Keratinocyte (primary cell): ENCODE data around the gene CTAGE4. TPM values are rescaled to one million over a fixed set of nuclear protein-coding genes. Genes with fewer than 3 reads are reported as not detected.
"Not testable (repeated sequence)": the region's sequence is repeated elsewhere in the genome, so short reads cannot be mapped to it uniquely, and the experiment has no call there.

Source experiments
- DNase-seq: peaks from one replicate; pipeline ENCODE4 v3.0.0-alpha.2; 2011; ENCODE audit warnings: low read depth, missing footprints, low spot score
- FAIRE-seq: peaks from 2 replicates; lab custom pipeline; 2011; peaks lifted over from hg19 to GRCh38; lab: Jason Lieb, UNC
- H2AFZ ChIP-seq: 2 replicates; pipeline ENCODE4 v1.6.0; 2012; ENCODE audit warnings: low read length, control low read depth, inconsistent platforms; ENCODE audit not compliant: control insufficient read depth
- H3K27ac ChIP-seq: 2 replicates; pipeline ENCODE4 v1.5.1; 2011; ENCODE audit warnings: low read length; ENCODE audit not compliant: control insufficient read depth, insufficient read depth
- H3K27me3 ChIP-seq: 3 replicates; pipeline ENCODE4 v1.6.0; 2011; ENCODE audit warnings: low read length; ENCODE audit not compliant: control insufficient read depth, insufficient read depth; ENCODE audit errors: extremely low read depth
- H3K36me3 ChIP-seq, 2 experiments: 2 replicates in 1 of 2; 3 replicates in 1 of 2; pipeline ENCODE4 v1.5.1; 2011; ENCODE audit warnings: low read length in 2 of 2, mild to moderate bottlenecking in 1 of 2; ENCODE audit not compliant: control insufficient read depth in 2 of 2, insufficient read depth in 2 of 2; ENCODE audit errors: extremely low read depth in 1 of 2
- H3K4me1 ChIP-seq: 3 replicates; pipeline ENCODE4 v1.5.1; 2011; ENCODE audit warnings: low read length; ENCODE audit not compliant: control insufficient read depth, insufficient read depth; ENCODE audit errors: extremely low read depth
- H3K4me2 ChIP-seq: 3 replicates; pipeline ENCODE4 v1.6.0; 2011; ENCODE audit warnings: low read depth, low read length; ENCODE audit not compliant: control insufficient read depth, insufficient read depth; ENCODE audit errors: extremely low read depth
- H3K4me3 ChIP-seq, 3 experiments: fragments of 200-600 bp in 1 of 3; sonication (generic) in 1 of 3; 2 replicates in 2 of 3; 3 replicates in 1 of 3; pipeline ENCODE4 v1.5.1; 2011 to 2016; ENCODE audit warnings: low read length in 3 of 3, mild to moderate bottlenecking in 3 of 3, control low read depth in 2 of 3, inconsistent platforms in 1 of 3, low read depth in 1 of 3, mixed read lengths in 1 of 3, mixed run types in 1 of 3, moderate library complexity in 1 of 3; ENCODE audit not compliant: control insufficient read depth in 2 of 3, insufficient read depth in 2 of 3; ENCODE audit errors: extremely low read depth in 1 of 3
- H3K79me2 ChIP-seq: 2 replicates; pipeline ENCODE4 v1.6.0; 2012; ENCODE audit warnings: low read length; ENCODE audit not compliant: control insufficient read depth, insufficient read depth
- H3K9ac ChIP-seq: 3 replicates; pipeline ENCODE4 v1.6.0; 2011; ENCODE audit warnings: low read length; ENCODE audit not compliant: control insufficient read depth, insufficient read depth; ENCODE audit errors: extremely low read depth
- H3K9me1 ChIP-seq: 3 replicates; pipeline ENCODE4 v1.6.0; 2011; ENCODE audit warnings: low read length; ENCODE audit not compliant: control insufficient read depth, insufficient read depth; ENCODE audit errors: extremely low read depth
- H3K9me3 ChIP-seq: 2 replicates; pipeline ENCODE4 v1.5.1; 2012; ENCODE audit warnings: low read depth, low read length; ENCODE audit not compliant: control insufficient read depth
- H4K20me1 ChIP-seq: 3 replicates; pipeline ENCODE4 v1.6.0; 2011; ENCODE audit warnings: low read length; ENCODE audit not compliant: control insufficient read depth, insufficient read depth; ENCODE audit errors: extremely low read depth
- dilution Hi-C: fragments of 300-500 bp; cut with MboI; formaldehyde crosslinking; loops from one replicate; pipeline ENCODE4 v1.7.0; 2020; ENCODE audit warnings: low sequenced_read_pairs; ENCODE audit not compliant: extremely low pct_ligation_motif_present
- polyA plus RNA-seq, 5 experiments: library from polyadenylated mRNA; depleted of rRNA in 3 of 5; stranded (reverse) in 3 of 5; stranded (forward) in 1 of 5; unstranded in 1 of 5; fragments of >200 nt; gene quantifications; 1 replicate in 1 of 5; 2 replicates in 3 of 5; 3 replicates in 1 of 5; pipeline versions ENCODE4 v1.2.1 to v1.2.3, GENCODE V29; 2011 to 2012; ENCODE audit warnings: missing spikeins in 2 of 5, low read depth in 1 of 5, low replicate concordance in 1 of 5

Gene CTAGE4
- polyA plus RNA-seq, 1 donor (not counting 4 experiments of a cell fraction or from before 2014, with no cell fraction given), result 6.6 TPM

GRCh38 chr7:144231027-144231426 lies 47.8 kb downstream of the CTAGE4 start:
- H3K27me3 ChIP-seq, H3K4me3 ChIP-seq, H4K20me1 ChIP-seq, H3K79me2 ChIP-seq, H3K9me3 ChIP-seq, DNase-seq, H3K4me2 ChIP-seq, H2AFZ ChIP-seq, H3K36me3 ChIP-seq, H3K27ac ChIP-seq, FAIRE-seq, H3K9ac ChIP-seq, H3K9me1 ChIP-seq, H3K4me1 ChIP-seq, dilution Hi-C loops: not testable (repeated sequence)

GRCh38 chr7:144233039-144233438 lies 49.8 kb downstream of the CTAGE4 start:
- H3K4me3 ChIP-seq, H2AFZ ChIP-seq, DNase-seq, H3K9ac ChIP-seq, H3K9me3 ChIP-seq, H3K27me3 ChIP-seq, H4K20me1 ChIP-seq, H3K36me3 ChIP-seq, dilution Hi-C loops, H3K9me1 ChIP-seq, H3K79me2 ChIP-seq, H3K4me1 ChIP-seq, H3K4me2 ChIP-seq, FAIRE-seq, H3K27ac ChIP-seq: not testable (repeated sequence)

Other genes with a start within 250 kb of the CTAGE4 start
- not detected in 3 replicates for gene OR2F2, start 248.2 kb upstream of the CTAGE4 start, polyA plus RNA-seq
- gene OR2F1, start 228.6 kb upstream of the CTAGE4 start, polyA plus RNA-seq, result not detected in 3 replicates
- not detected in 3 replicates for gene OR6B1, start 183.1 kb upstream of the CTAGE4 start, polyA plus RNA-seq
- gene OR2A5, start 134.5 kb upstream of the CTAGE4 start, polyA plus RNA-seq, result not detected in 3 replicates
- gene OR2A25, start 113.7 kb upstream of the CTAGE4 start, polyA plus RNA-seq, result not detected in 3 replicates
- gene OR2A12, start 97.2 kb upstream of the CTAGE4 start, polyA plus RNA-seq, result not detected in 3 replicates
- gene OR2A2, start 73.9 kb upstream of the CTAGE4 start, polyA plus RNA-seq, result not detected in 3 replicates
- not detected in 3 replicates for gene OR2A14, start 60.3 kb upstream of the CTAGE4 start, polyA plus RNA-seq
- gene ARHGEF35, start 12.4 kb downstream of the CTAGE4 start, polyA plus RNA-seq, result 5.2 to 12.2 TPM (median 9.6 TPM) in 3 replicates
- not detected in 3 replicates for gene OR2A42, start 56.1 kb downstream of the CTAGE4 start, polyA plus RNA-seq
- gene OR2A7, start 81.3 kb downstream of the CTAGE4 start, polyA plus RNA-seq, result 3.6 to 5.5 TPM (median 5.5 TPM) in 3 replicates
- gene CTAGE8, start 85.8 kb downstream of the CTAGE4 start, polyA plus RNA-seq, result 0.50 to 0.88 TPM (median 0.52 TPM) in 3 replicates
- not detected in 3 replicates for gene OR2A1, start 129.0 kb downstream of the CTAGE4 start, polyA plus RNA-seq
- gene ARHGEF5, start 171.9 kb downstream of the CTAGE4 start, polyA plus RNA-seq, result 24.2 to 41.0 TPM (median 24.7 TPM) in 3 replicates
- not detected in 3 replicates for gene NOBOX, start 220.2 kb downstream of the CTAGE4 start, polyA plus RNA-seq